Endothelial cell of umbilical vein (primary cell): Measurements from ENCODE around the gene BTLA. TPM values are rescaled to one million over a fixed set of nuclear protein-coding genes. Genes with fewer than 3 reads are reported as not detected.

Source experiments
- BruUV-seq: library from RNA; stranded (reverse); fragments of 400-500 nt; replicated peaks from 2 replicates; lab custom pipeline; 2021; lab: Mats Ljungman, UMichigan
- CTCF ChIA-PET: fragments of 300-600, 350-600 bp; sonication (Branson Sonifier 250); formaldehyde crosslinking; loops from one replicate; lab custom pipeline; 2021; ENCODE audit warnings: antibody characterized with exemption, inconsistent platforms; lab: Charles Lee
- POLR2A ChIA-PET: fragments of 300-600, 350-600 bp; sonication (Branson Sonifier 250); formaldehyde crosslinking; loops from one replicate; lab custom pipeline; 2021; ENCODE audit warnings: antibody characterized with exemption, inconsistent platforms; lab: Charles Lee
- DNase-seq: peaks from one replicate; pipeline ENCODE4 v3.0.0-alpha.2; 2011; ENCODE audit warnings: low read depth, low spot score
- FAIRE-seq: peaks from 2 replicates; lab custom pipeline; 2011; peaks lifted over from hg19 to GRCh38; lab: Jason Lieb, UNC
- H2AFZ ChIP-seq: 2 replicates; pipeline ENCODE4 v1.6.0; 2012; ENCODE audit warnings: low read depth, low read length, control low read depth, inconsistent platforms
- H3K27ac ChIP-seq: 2 replicates; pipeline ENCODE4 v1.5.1; 2011; ENCODE audit warnings: low read depth, mild to moderate bottlenecking, control low read depth, low read length, moderate library complexity; ENCODE audit not compliant: insufficient read depth
- H3K27me3 ChIP-seq, 2 experiments: 2 replicates each; pipeline versions ENCODE4 v1.6.0 to v1.6.1; 2011; ENCODE audit warnings: low read length in 2 of 2, mixed read lengths in 1 of 2; ENCODE audit not compliant: control insufficient read depth in 2 of 2, insufficient read depth in 2 of 2
- H3K36me3 ChIP-seq, 2 experiments: 2 replicates in 1 of 2; 3 replicates in 1 of 2; pipeline ENCODE4 v1.5.1; 2011; ENCODE audit warnings: low read length in 2 of 2, mild to moderate bottlenecking in 1 of 2, moderate library complexity in 1 of 2; ENCODE audit not compliant: control insufficient read depth in 2 of 2, insufficient read depth in 2 of 2; ENCODE audit errors: extremely low read depth in 1 of 2
- H3K4me1 ChIP-seq: 3 replicates; pipeline ENCODE4 v1.5.1; 2011; ENCODE audit warnings: mild to moderate bottlenecking, low read length; ENCODE audit not compliant: control insufficient read depth, insufficient read depth; ENCODE audit errors: extremely low read depth
- H3K4me2 ChIP-seq: 2 replicates; pipeline ENCODE4 v1.6.1; 2011; ENCODE audit warnings: low read length, control low read depth, mixed read lengths; ENCODE audit not compliant: insufficient read depth
- H3K4me3 ChIP-seq, 3 experiments: fragments of 200-600 bp in 1 of 3; sonication (generic), shearing (Covaris generic) in 1 of 3; replicated peaks in 1 of 3; 2 replicates each; pipeline ENCODE4 v1.5.1; 2011 to 2016; ENCODE audit warnings: control low read depth in 3 of 3, low read length in 3 of 3, mild to moderate bottlenecking in 2 of 3, inconsistent platforms in 1 of 3, low read depth in 1 of 3, moderate library complexity in 1 of 3; ENCODE audit not compliant: insufficient read depth in 1 of 3
- H3K79me2 ChIP-seq: 2 replicates; pipeline ENCODE4 v1.6.0; 2012; ENCODE audit warnings: low read length, inconsistent platforms; ENCODE audit not compliant: control insufficient read depth, insufficient read depth
- H3K9ac ChIP-seq: replicated peaks from 2 replicates; pipeline ENCODE3; 2011; ENCODE audit warnings: low read length, control low read depth; ENCODE audit not compliant: insufficient read depth; ENCODE audit errors: extremely low read depth
- H3K9me1 ChIP-seq: replicated peaks from 3 replicates; pipeline ENCODE4 v1.6.0; 2011; ENCODE audit warnings: mild to moderate bottlenecking, low read length; ENCODE audit not compliant: control insufficient read depth, insufficient read depth; ENCODE audit errors: extremely low read depth
- H3K9me3 ChIP-seq: replicated peaks from 2 replicates; pipeline ENCODE4 v1.5.1; 2012; ENCODE audit warnings: low read length, inconsistent platforms; ENCODE audit not compliant: control insufficient read depth, insufficient read depth
- H4K20me1 ChIP-seq: replicated peaks from 2 replicates; pipeline ENCODE3; 2011; ENCODE audit warnings: mild to moderate bottlenecking, low read length; ENCODE audit not compliant: control insufficient read depth, insufficient read depth; ENCODE audit errors: extremely low read depth
- EZH2 ChIP-seq: IDR thresholded peaks from 2 replicates; pipeline ENCODE4 v1.6.1; 2012; ENCODE audit warnings: borderline replicate concordance, low read depth, mild to moderate bottlenecking, moderate library complexity, low read length, inconsistent platforms; ENCODE audit not compliant: severe bottlenecking
- FOS ChIP-seq: IDR thresholded peaks from 2 replicates; pipeline ENCODE4 v1.6.1; 2011; ENCODE audit warnings: mild to moderate bottlenecking, low read length, moderate library complexity, borderline replicate concordance; ENCODE audit not compliant: insufficient read depth
- GATA2 ChIP-seq: IDR thresholded peaks from 2 replicates; pipeline ENCODE4 v1.7.0; 2011; ENCODE audit warnings: low read depth, mild to moderate bottlenecking, moderate library complexity, mixed read lengths, low read length; ENCODE audit not compliant: insufficient read length, insufficient read depth
- JUN ChIP-seq: IDR thresholded peaks from 2 replicates; pipeline ENCODE4 v1.6.1; 2011; ENCODE audit warnings: borderline replicate concordance, low read depth; ENCODE audit not compliant: insufficient read length, insufficient read depth
- MAX ChIP-seq: IDR thresholded peaks from 2 replicates; pipeline ENCODE4 v1.6.1; 2011; ENCODE audit not compliant: insufficient read depth, insufficient read length
- MYC ChIP-seq: IDR thresholded peaks from one replicate; pipeline ENCODE4 v1.6.1; 2011; ENCODE audit warnings: mild to moderate bottlenecking, low read depth, low read length
- POLR2A ChIP-seq: IDR thresholded peaks from 2 replicates; pipeline ENCODE4 v1.6.1; 2012; ENCODE audit warnings: low read depth, mild to moderate bottlenecking, control low read depth, low read length
- POLR2AphosphoS5 ChIP-seq: IDR thresholded peaks from 2 replicates; pipeline ENCODE4 v1.6.1; 2012; ENCODE audit warnings: low read depth, mild to moderate bottlenecking, control low read depth, low read length, moderate library complexity; ENCODE audit not compliant: insufficient read depth
- dilution Hi-C: fragments of 300-500 bp; cut with MboI; formaldehyde crosslinking; loops from one replicate; pipeline ENCODE4 v1.15.0; 2019; ENCODE audit warnings: low sequenced_read_pairs; ENCODE audit not compliant: extremely low pct_ligation_motif_present
- intact Hi-C: fragments of 100-400 bp; cut with micrococcal nuclease; formaldehyde crosslinking; loops from one replicate; pipeline ENCODE4 v1.10.0; 2022
- polyA plus RNA-seq, 4 experiments: library from polyadenylated mRNA; depleted of rRNA in 3 of 4; stranded (reverse) in 3 of 4; unstranded in 1 of 4; fragments of >200 nt; gene quantifications; 2 replicates each; pipeline versions ENCODE4 v1.2.1 to v1.2.3, GENCODE V29; 2011 to 2012; ENCODE audit warnings: missing spikeins in 1 of 4
- total RNA-seq: library from RNA; stranded (reverse); gene quantifications from 2 replicates; pipeline ENCODE4 v1.2.3, GENCODE V29; 2021
- TF ChIP-seq, protein P1 (sequence below), 2 donors: IDR thresholded peaks; 1 replicate in 1 of 2; 2 replicates in 1 of 2; pipeline ENCODE4 v1.5.1; 2011; ENCODE audit warnings: low read length in 2 of 2, mild to moderate bottlenecking in 2 of 2, moderate library complexity in 2 of 2, control low read depth in 1 of 2, inconsistent platforms in 1 of 2, low read depth in 1 of 2; ENCODE audit not compliant: insufficient read depth in 1 of 2; ENCODE audit errors: extremely low read depth in 1 of 2

Gene BTLA
- total and polyA plus RNA-seq, 2 donors (not counting 3 experiments of a cell fraction or from before 2014, with no cell fraction given) = not detected

DNA sequence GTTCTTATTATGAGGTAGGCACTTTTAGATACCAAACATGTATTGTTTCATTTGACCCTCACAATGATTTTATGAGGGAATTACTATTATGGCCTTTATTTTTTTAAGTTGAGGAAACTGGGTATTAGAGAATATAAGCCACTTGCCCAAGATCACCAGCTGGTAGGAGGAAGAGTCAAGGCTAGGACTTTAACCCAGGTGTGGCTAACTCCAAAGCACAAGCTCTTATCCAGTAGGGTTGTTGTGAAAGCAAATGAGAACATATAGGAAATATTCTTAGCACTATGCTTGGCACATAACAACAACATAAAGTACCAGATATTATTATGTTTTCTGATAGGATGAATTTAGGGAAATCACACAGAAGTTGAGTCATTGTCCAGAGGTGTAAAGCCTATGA, 7.9 kb downstream of the BTLA start:
- Histone ChIP-seq H2AFZ (no peak overlapping the region), H3K27ac (no peak overlapping the region), H3K4me1 (no peaks in the 10 kb centered on the region), H3K36me3 (no peaks in the 10 kb centered on the region), H3K9me3 (no peaks in the 10 kb centered on the region), H3K4me3 (no peak overlapping the region), H3K4me2 (no peak overlapping the region), H3K27me3 (no peaks in the 10 kb centered on the region), H3K9ac (no peak overlapping the region), H4K20me1 (no peaks in the 10 kb centered on the region), H3K9me1 (no peaks in the 10 kb centered on the region), H3K79me2 (no peaks in the 10 kb centered on the region)
- TF ChIP-seq, protein P1, sequence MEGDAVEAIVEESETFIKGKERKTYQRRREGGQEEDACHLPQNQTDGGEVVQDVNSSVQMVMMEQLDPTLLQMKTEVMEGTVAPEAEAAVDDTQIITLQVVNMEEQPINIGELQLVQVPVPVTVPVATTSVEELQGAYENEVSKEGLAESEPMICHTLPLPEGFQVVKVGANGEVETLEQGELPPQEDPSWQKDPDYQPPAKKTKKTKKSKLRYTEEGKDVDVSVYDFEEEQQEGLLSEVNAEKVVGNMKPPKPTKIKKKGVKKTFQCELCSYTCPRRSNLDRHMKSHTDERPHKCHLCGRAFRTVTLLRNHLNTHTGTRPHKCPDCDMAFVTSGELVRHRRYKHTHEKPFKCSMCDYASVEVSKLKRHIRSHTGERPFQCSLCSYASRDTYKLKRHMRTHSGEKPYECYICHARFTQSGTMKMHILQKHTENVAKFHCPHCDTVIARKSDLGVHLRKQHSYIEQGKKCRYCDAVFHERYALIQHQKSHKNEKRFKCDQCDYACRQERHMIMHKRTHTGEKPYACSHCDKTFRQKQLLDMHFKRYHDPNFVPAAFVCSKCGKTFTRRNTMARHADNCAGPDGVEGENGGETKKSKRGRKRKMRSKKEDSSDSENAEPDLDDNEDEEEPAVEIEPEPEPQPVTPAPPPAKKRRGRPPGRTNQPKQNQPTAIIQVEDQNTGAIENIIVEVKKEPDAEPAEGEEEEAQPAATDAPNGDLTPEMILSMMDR (IDR thresholded peaks at IDR 0.05; ENCODE audit: extremely low read depth in 1 of 2, insufficient read depth in 1 of 2, low read depth in 1 of 2, low read length in 2 of 2) = no peak
- no peak for TF ChIP-seq FOS
- TF ChIP-seq POLR2AphosphoS5 = no peak
- TF ChIP-seq JUN = no peak
- TF ChIP-seq POLR2A = no peak
- no peak for TF ChIP-seq EZH2
- TF ChIP-seq MAX = no peak
- no peak for TF ChIP-seq MYC
- TF ChIP-seq GATA2 = no peak
- dilution Hi-C loops = no loop called here
- CTCF ChIA-PET = no interaction called here
- POLR2A ChIA-PET = no interaction called here
- no TSS peak for BruUV-seq
- intact Hi-C loops = no loop called here
- FAIRE-seq (no peak), DNase-seq (no peak)
